Neural cell (in vitro differentiated cells): ENCODE data around the gene OR2T27.

Experiments used
- EP300 ChIP-seq: fragments of 450-650 bp; conservative IDR thresholded peaks from 2 replicates; pipeline ENCODE4 v1.6.1; 2014; ENCODE audit warnings: antibody characterized with exemption, mild to moderate bottlenecking, moderate library complexity; ENCODE audit not compliant: poor library complexity, severe bottlenecking
- EZH2 ChIP-seq: fragments of 200-600, 300-800 bp; shearing (Covaris generic), sonication (generic); IDR thresholded peaks from 2 replicates; pipeline ENCODE4 v1.6.1; 2014; ENCODE audit warnings: antibody characterized with exemption, low read length, borderline replicate concordance, mild to moderate bottlenecking; ENCODE audit not compliant: insufficient read depth, poor library complexity, severe bottlenecking
- POLR2AphosphoS5 ChIP-seq: IDR thresholded peaks from 2 replicates; pipeline ENCODE4 v1.6.1; 2012
- TAF1 ChIP-seq: IDR thresholded peaks from 2 replicates; pipeline ENCODE4 v1.6.1; 2012; ENCODE audit warnings: low read depth
- TF ChIP-seq, protein P1 (sequence below): fragments of 450-650 bp; IDR thresholded peaks from 2 replicates; pipeline ENCODE4 v1.5.1; 2014; ENCODE audit warnings: antibody characterized with exemption, mild to moderate bottlenecking, moderate library complexity; ENCODE audit not compliant: poor library complexity, severe bottlenecking

- TF ChIP-seq, protein P1, sequence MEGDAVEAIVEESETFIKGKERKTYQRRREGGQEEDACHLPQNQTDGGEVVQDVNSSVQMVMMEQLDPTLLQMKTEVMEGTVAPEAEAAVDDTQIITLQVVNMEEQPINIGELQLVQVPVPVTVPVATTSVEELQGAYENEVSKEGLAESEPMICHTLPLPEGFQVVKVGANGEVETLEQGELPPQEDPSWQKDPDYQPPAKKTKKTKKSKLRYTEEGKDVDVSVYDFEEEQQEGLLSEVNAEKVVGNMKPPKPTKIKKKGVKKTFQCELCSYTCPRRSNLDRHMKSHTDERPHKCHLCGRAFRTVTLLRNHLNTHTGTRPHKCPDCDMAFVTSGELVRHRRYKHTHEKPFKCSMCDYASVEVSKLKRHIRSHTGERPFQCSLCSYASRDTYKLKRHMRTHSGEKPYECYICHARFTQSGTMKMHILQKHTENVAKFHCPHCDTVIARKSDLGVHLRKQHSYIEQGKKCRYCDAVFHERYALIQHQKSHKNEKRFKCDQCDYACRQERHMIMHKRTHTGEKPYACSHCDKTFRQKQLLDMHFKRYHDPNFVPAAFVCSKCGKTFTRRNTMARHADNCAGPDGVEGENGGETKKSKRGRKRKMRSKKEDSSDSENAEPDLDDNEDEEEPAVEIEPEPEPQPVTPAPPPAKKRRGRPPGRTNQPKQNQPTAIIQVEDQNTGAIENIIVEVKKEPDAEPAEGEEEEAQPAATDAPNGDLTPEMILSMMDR: no peak
- TF ChIP-seq POLR2AphosphoS5: no peak
- no peak for TF ChIP-seq EP300
- TF ChIP-seq TAF1: no peak
- TF ChIP-seq EZH2: no peak
Measured at GRCh38 chr1:248610301-248610700, 45.0 kb downstream of the OR2T27 start.
